A673 (cell line): Measurements from ENCODE around the gene NCAPD3. TPM values are rescaled to one million over a fixed set of nuclear protein-coding genes. Genes with fewer than 3 reads are reported as not detected.

Experiments used
- BruUV-seq: library from RNA; stranded (reverse); fragments of 400-500 nt; replicated peaks from 2 replicates; lab custom pipeline; 2021; lab: Mats Ljungman, UMichigan
- CTCF ChIA-PET: fragments of 300-600 bp; sonication (Branson Sonifier 250); formaldehyde crosslinking; loops from one replicate; lab custom pipeline; 2022; ENCODE audit warnings: antibody characterized with exemption; lab: Charles Lee
- POLR2A ChIA-PET: fragments of 300-600 bp; sonication (Branson Sonifier 250); formaldehyde crosslinking; loops from one replicate; lab custom pipeline; 2022; ENCODE audit warnings: antibody characterized with exemption; ENCODE audit not compliant: low non-redundant PET; lab: Charles Lee
- DNase-seq: peaks from one replicate; pipeline ENCODE4 v3.0.0-alpha.2; 2015; ENCODE audit warnings: low spot score
- H3K27ac ChIP-seq: fragments of 200-600 bp; sonication (generic); 2 replicates; pipeline ENCODE4 v1.5.1; 2016; ENCODE audit warnings: mixed run types, low read depth, mild to moderate bottlenecking, mixed read lengths, antibody characterized with exemption, low read length; ENCODE audit not compliant: poor library complexity, severe bottlenecking
- H3K27me3 ChIP-seq: fragments of 200-600 bp; sonication (generic); replicated peaks from 2 replicates; pipeline ENCODE4 v1.6.1; 2017; ENCODE audit warnings: mixed run types, low read depth, mild to moderate bottlenecking, mixed read lengths, antibody characterized with exemption, low read length; ENCODE audit not compliant: insufficient read depth, poor library complexity
- H3K36me3 ChIP-seq: fragments of 200-600 bp; sonication (generic); 2 replicates; pipeline ENCODE4 v1.6.1; 2016; ENCODE audit warnings: mixed run types, mild to moderate bottlenecking, mixed read lengths, antibody characterized with exemption, low read length; ENCODE audit not compliant: insufficient read depth, poor library complexity, severe bottlenecking
- H3K4me1 ChIP-seq: fragments of 200-600 bp; sonication (generic); 2 replicates; pipeline ENCODE4 v1.6.1; 2017; ENCODE audit warnings: mixed run types, mild to moderate bottlenecking, mixed read lengths, antibody characterized with exemption, low read length; ENCODE audit not compliant: insufficient read depth, poor library complexity, severe bottlenecking
- H3K4me3 ChIP-seq: fragments of 200-600 bp; sonication (generic); 2 replicates; pipeline ENCODE4 v1.5.1; 2016; ENCODE audit warnings: low read depth, mixed run types, mild to moderate bottlenecking, mixed read lengths, low read length; ENCODE audit not compliant: poor library complexity, severe bottlenecking
- H3K9me3 ChIP-seq: fragments of 200-600 bp; sonication (generic); 2 replicates; pipeline ENCODE4 v1.6.1; 2016; ENCODE audit warnings: mixed run types, low read depth, mild to moderate bottlenecking, mixed read lengths, antibody characterized with exemption, low read length; ENCODE audit not compliant: poor library complexity, severe bottlenecking
- CTCF ChIP-seq: fragments of 300-800, 200-600 bp; sonication (generic); conservative IDR thresholded peaks from 2 replicates; pipeline ENCODE4 v1.5.1; 2017; ENCODE audit warnings: low read depth, mild to moderate bottlenecking, antibody characterized with exemption, low read length, moderate library complexity, mixed read lengths
- EZH2 ChIP-seq: fragments of 200-600 bp; sonication (generic); IDR thresholded peaks from 2 replicates; pipeline ENCODE4 v1.6.1; 2017; ENCODE audit warnings: borderline replicate concordance, low read depth, mild to moderate bottlenecking, mixed read lengths, antibody characterized with exemption, low read length; ENCODE audit not compliant: poor library complexity, severe bottlenecking
- intact Hi-C: fragments of 100-400 bp; cut with micrococcal nuclease; formaldehyde crosslinking; loops from one replicate; pipeline ENCODE4 v1.10.0; 2022; ENCODE audit not compliant: unreplicated experiment
- total RNA-seq: library from RNA; stranded (reverse); gene quantifications from 2 replicates; pipeline ENCODE4 v1.2.3, GENCODE V29; 2021

Gene NCAPD3
- total RNA-seq, 1 experiment from 2014 or later, result 127 TPM

- Histone ChIP-seq H3K27me3 (no peaks in the 10 kb centered on the region), H3K9me3 (no peaks in the 10 kb centered on the region), H3K36me3 (peaks cover 86% of the 10 kb centered on the region), H3K4me3 (no peak overlapping the region), H3K4me1 (no peaks in the 10 kb centered on the region), H3K27ac (no peak overlapping the region)
- TF ChIP-seq EZH2, result no peak
- ChIA-PET CTCF (no interaction called here), POLR2A (no interaction called here)
- BruUV-seq, result no TSS peak
- DNase-seq, result no peak
- intact Hi-C loops, result no loop called here
Observed at GRCh38 chr11:134178032-134178674, 45.6 kb downstream of the NCAPD3 start.

- Histone ChIP-seq H3K27me3 (no peaks in the 10 kb centered on the region), H3K4me1 (no peaks in the 10 kb centered on the region), H3K4me3 (no peak overlapping the region), H3K9me3 (no peaks in the 10 kb centered on the region), H3K27ac (no peak overlapping the region), H3K36me3 (peaks cover 84% of the 10 kb centered on the region)
- DNase-seq, result no peak
- no peak for TF ChIP-seq EZH2
- TF ChIP-seq CTCF, result no peak
- ChIA-PET CTCF (no interaction called here), POLR2A (no interaction called here)
- no TSS peak for BruUV-seq
- intact Hi-C loops, result no loop called here
Observed at GRCh38 chr11:134176284-134176683, 47.5 kb downstream of the NCAPD3 start.

GRCh38 chr11:134173296-134173695 lies 50.5 kb downstream of the NCAPD3 start:
- no peak for DNase-seq
- TF ChIP-seq EZH2, result no peak
- TF ChIP-seq CTCF, result no peak
- BruUV-seq, result no TSS peak
- Histone ChIP-seq H3K4me1 (no peaks in the 10 kb centered on the region), H3K4me3 (no peak overlapping the region), H3K27ac (no peak overlapping the region), H3K27me3 (no peaks in the 10 kb centered on the region), H3K9me3 (no peaks in the 10 kb centered on the region), H3K36me3 (peaks cover 66% of the 10 kb centered on the region)
- ChIA-PET CTCF (no interaction called here), POLR2A (no interaction called here)
- intact Hi-C loops, result no loop called here

GRCh38 chr11:134171951-134172350 lies 51.8 kb downstream of the NCAPD3 start:
- H3K9me3 ChIP-seq, result no peaks in the 10 kb centered on the region
- no TSS peak for BruUV-seq
- no peaks in the 10 kb centered on the region for H3K27me3 ChIP-seq
- no peak overlapping the region for H3K4me3 ChIP-seq
- POLR2A ChIA-PET, result no interaction called here
- no peak overlapping the region for H3K27ac ChIP-seq
- peaks cover 59% of the 10 kb centered on the region for H3K36me3 ChIP-seq
- CTCF ChIA-PET, result no interaction called here
- intact Hi-C loops, result no loop called here
- no peak for DNase-seq
- TF ChIP-seq CTCF (no peak), EZH2 (no peak)
- no peaks in the 10 kb centered on the region for H3K4me1 ChIP-seq
